HG03064 (cell line): ENCODE results near the gene SRPRB.

ENCODE experiments used
- ATAC-seq: cut with Tn5 transposase; IDR thresholded peaks from one replicate; pipeline ENCODE4 v1.9.1; 2021; ENCODE audit warnings: low read depth; ENCODE audit not compliant: unreplicated experiment

The SRPRB gene

DNA sequence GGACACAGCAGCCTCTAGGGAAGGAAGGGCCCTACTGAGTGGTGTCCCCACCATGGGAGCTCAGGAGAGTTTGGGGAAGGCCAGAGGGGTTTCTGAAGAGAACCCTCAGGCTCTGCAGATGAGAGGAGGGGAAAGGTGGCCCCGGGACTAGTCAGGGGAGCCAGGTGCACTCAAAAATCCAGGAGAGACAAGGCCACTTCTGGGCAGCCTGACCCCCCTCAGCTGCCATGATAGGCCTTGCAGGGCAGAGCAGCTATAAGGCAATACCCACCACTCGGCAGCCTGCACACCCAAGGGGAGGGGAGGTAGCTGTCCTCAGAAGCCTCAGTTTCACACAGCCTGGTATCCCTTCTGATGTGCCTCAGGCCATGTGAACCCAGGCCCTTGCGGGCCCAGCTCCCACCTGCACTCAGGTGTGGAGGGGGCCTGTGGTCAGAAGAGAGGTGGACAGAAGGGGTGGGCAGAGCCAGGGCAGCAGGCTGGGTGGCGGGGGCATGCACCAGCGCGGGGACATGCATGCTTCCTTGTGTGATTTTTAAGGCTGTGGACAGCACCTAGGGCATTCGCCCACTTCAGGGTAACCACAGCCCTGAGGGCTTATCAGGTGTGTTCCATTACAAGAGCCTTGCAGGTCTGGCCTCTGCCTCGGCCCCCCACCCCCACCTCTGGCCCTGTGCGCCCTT, 34.6 kb downstream of the SRPRB start:
- ATAC-seq: no peak

DNA sequence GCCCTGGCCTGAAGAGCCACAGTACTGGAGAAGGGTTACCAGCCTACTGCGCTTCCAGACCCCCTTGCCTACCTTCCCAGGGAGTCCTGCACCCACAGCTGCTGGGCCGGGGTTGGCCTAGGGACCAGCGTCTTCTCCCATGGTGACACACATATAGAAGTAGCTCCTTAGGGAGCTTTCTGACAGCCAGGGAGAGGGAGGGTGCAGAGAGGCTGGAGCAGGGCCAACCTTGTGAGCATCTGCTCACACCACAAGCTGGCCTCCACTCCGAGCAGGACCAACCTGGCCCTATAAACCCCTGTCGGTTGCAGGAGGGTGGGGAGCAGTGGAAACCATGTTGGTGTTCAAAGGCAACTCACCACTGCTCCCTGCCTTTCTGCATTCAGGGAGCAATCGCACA, 35.2 kb downstream of the SRPRB start:
- ATAC-seq: no peak

DNA sequence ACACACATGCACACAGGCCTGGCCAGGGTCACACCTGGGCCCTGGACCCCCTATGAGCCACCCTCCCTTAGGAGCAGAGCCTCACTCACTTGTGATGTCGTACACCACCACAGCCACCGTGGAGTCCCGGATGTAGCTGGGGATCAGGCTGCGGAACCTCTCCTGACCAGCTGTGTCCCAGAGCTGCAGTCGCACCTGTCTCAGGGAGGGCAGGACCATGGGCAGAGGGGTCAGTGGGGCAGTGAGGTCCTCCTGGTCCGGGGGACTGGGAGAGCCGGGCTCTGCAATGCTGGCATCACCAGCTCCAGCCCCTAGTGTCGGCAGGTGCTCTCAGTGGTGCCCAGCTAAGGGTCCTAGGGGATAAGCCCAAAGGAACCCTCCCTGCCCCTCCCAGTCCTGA, 35.6 kb downstream of the SRPRB start:
- no peak for ATAC-seq

DNA sequence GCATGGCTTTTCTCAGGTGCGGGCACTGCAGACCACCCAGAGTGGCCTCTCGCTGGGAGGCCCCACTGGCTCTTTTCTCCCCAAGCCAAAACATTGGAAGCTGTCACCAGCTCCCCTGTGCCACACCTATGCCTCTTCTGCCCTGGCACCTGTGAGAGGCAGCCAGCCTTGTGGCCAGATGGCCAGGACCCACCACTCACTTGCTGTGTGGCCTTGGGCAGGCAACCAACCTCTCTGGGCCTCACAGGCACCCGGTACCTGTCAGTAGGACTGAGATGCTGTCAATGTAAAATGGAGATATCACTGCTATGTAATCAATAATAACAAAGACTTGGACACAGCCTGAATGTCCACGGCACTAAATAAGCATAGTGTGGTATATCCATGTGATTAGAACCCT, 36.5 kb downstream of the SRPRB start:
- no peak for ATAC-seq

DNA sequence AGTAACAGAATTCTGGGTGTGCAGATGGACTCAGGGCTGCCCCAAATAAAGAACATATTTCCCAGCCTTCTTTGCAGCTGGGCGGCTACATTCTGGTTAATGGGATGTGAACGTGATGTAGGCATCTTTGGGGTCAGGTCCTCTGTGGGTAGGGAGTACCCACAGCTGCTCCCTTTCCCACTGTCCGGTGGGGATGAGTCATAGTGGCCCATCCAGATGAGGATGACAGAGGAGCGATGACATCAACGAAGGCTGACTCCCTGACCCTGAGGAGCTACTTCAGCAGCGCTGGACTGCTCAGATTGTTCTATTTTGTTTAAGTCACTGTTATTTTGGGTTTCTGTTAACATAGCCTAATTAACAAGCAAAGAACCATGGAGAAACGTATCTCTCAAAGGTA, 38.0 kb downstream of the SRPRB start:
- ATAC-seq: no peak

DNA sequence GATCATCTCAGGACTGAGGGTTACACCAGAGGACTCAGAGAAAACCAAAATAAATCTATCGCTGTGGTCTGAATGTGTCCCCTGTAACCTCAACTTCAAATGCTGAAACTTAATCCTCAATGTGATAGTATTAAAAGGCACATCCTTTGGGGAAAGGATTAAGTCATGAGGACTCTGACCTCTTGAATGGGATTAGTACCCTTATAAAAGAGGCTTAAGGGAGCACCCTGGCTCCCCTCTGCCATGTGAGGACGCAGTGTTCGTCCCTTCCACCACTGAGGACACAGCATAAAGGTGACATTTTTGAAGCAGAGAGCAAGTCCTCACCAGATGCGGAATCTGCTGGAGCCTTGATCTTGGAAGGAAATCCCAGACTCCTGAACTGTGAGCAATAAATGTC, 39.5 kb downstream of the SRPRB start:
- ATAC-seq: no peak

DNA sequence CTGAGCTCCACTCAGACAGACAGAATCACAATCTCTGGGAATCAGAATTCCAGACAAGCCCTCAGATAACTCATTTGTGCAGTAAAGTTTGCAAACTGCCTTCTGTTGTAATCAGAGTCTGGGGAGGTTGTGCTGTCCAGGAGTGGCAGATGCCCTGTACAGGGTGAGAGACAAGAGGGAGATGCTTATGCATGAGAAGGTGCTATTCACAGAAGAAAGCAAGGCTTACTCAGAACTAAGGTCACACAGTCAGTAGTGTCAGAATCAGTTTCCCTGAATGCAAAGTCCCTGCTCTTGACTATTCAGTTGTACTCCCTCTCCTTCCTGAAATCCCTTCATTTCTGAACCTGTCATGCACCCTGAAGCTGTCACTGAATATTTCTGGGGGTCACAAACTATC, 43.7 kb downstream of the SRPRB start:
- no peak for ATAC-seq

DNA sequence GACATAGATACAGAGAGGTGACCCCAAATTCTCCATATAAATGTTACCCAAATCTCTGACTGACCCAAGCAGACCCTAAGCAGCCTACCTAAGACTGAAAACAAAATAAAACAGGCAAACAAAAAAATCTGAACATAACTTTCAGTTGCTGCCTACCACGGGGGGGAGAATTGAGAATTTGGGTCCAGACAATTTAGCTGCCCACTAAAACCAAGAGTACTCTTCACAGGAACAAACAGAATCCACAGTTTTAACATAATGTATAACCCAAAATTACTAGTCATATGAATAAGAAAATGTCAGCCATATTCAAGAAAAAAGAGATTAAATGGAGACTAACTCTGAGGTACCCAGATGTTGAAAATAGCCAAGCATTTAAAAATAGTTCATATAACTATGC, 44.4 kb downstream of the SRPRB start:
- ATAC-seq: no peak

DNA sequence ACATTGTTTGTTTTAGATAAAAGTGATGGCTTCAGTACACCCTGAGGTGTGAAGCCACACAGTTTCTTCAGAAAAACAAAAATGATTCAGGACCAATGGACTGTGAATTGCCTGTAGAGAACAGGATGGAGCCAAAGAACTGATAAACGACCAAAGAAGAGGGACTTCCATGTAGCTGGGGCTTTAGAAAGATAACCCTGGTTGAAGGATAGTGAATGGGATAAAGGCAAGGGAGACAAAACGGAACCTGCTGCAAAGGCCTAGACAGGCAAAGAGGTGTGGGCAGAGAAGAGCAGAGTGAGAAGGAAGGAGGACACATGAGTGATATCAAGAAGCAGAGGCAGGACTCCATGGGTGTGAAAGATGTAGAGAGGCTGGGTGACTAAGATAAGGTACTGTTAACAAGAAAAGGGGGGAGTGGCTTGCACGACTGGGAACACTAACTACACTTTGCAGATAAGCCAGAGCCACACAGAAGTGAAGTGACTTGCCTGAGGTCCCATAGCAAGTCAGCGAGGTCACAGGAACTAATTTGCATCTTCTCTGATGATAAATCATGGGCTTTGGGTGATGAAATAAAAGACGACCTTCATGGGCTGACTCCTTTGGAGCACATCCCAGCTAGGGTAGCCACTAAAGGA, 45.8 kb downstream of the SRPRB start:
- ATAC-seq: peak; percentile 61

DNA sequence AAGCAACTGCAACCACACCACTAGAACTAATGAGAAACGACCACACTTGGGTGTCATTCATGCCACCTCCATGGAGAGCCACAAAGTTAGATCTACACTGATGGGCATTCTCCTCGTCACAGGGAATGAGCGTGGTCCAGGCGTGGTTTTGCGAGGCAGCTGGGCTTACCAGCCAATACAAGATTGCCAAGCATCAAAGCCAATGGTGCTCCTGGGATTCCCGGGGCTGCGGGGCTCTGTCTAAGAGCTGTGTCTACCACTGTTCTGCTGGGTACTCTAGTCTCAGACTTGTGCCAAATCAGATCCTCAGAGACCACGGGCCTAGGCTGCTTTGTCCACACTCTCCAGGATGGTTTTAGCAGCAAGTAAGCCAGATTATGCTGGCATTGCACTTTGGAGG, 46.3 kb downstream of the SRPRB start:
- no peak for ATAC-seq

DNA sequence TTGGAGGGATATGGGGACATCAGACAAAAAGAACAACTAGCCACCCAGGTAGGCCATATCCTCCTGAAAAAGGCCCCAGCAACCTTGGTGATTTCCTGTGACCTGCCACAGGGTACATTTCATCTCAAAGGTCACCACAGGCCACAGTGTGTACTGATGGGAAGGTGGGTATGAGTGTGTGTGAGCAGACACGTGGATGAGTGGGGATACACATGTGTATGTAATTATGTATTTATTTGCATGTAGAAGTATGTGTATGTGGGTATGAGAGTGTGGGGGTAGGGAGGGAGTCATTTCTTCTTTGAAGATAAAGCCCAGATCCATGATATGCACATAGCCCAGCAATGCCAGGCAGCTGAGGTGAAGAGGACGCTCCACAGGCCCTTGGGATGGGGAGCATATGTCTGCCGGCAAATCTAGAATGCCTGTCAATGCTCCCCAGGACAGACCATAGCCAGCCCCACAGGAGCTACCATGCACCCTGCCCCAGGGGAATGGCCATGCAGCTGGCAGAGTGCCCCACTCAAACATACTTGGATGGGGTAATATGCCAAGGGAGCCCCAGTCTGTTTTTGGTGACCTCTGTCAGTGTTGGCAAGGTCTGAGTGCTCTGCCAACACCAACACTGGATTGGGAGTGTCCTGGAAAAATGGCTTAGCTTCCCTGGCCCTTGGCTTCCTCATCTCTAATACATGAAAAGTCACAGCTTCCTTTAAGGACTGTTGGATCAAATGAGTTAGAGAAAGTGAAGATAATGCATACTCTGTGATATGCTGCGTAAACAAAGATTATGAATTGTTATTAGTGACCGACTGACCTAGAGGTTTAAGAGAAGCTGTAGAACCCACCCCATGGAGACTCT, 47.7 kb downstream of the SRPRB start:
- ATAC-seq: no peak

DNA sequence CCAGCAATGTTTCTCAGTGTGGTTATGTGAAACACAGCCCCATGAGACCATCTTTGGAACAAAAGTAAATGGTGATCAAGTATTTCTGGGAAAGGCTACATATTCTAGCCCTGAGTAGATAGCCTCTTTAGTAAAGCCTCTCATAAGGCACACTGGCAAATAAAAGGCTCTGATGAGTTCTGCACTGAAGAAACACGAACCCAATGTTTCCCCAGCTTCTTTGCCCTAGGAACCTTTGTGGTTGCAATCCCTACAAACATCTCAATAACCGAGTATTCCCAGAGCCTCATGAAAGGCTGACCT, 48.3 kb downstream of the SRPRB start:
- no peak for ATAC-seq

DNA sequence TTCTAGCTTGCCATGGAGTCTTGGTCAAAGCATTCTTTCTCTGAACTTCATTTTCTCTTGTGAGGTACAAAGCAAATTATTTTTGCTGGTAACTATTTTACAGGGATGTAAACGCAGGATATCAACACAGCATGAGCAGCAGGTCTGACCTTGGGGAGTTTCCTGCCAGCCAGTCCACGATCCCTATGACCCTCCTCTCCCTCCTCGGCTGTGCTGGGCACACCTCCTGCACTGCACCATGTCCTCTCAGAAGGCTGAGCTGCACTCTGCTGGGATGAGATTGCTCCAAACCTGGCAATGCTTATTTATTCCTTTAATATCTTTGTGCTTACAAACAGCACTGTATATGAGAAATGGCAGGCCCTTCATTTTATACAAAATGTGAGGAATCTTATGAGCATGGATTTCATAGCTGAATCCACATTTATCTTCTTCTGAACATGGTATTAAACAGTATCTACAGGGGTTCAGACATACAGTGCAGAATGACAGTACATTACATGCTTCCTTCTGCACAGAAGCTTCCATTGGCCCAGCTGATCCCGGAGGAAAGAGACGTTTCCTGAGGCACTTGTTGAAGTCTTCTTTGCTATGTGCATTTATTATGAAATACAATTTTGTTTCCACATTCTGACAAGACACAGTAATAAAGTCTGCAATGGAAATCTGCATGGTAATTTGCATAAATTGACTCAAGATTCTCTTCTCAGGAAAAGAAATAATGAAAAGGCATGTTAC, 48.8 kb downstream of the SRPRB start:
- ATAC-seq: no peak

DNA sequence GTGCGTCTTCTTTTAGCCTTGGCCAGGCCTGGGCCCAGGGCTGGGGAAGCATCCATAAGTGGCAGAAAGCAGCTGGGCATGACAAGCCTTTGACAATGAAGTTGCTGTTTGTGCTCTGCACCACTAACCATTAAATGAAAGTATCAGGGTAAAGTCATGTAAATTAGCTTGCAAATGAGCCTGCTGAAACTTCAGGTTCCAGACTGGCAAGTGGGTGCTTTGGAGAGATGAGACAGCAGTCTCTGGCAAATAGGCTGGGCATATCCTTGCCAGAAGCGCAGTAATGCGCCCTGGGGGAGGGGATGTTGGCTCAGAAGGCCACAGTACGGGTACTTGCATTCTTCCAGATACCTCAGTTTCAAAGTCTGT, 49.4 kb downstream of the SRPRB start:
- no peak for ATAC-seq

DNA sequence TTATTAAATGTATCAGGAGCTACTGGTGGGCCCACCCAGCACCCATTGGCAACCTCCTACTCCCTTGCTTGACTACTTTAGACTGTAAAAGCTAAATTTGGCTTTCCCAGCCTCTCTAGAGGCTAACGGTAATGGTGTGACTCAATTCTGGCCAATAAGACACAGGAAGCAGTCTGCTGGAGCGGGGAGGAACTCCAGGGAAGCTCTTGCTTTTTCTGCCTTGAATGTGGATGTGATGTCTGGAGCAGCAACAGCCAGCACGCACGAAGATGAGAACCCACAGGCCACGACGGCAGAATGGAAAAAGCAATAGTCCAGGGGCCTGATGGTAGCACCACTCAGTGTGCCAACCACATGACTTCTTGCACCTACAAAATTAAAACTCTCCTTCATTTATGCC, 50.2 kb downstream of the SRPRB start:
- no peak for ATAC-seq

DNA sequence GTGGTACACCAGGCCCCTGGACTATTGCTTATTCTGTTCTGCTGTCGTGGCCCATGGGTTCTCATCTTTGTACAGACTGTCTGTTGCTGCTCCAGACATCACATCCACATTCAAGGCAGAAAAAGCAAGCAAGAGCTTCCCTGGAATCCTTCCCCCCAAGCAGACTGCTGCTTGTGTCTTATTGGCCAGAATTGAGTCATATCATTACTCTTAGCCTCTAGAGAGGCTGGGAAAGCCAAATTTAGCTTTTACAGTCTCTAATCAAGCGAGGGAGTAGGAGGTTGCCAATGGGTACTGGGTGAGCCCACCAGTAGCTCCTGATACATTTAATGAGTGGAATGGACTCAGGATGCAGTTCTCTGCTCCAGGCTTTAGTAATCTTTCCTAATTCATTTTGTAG, 50.7 kb downstream of the SRPRB start:
- ATAC-seq: no peak

DNA sequence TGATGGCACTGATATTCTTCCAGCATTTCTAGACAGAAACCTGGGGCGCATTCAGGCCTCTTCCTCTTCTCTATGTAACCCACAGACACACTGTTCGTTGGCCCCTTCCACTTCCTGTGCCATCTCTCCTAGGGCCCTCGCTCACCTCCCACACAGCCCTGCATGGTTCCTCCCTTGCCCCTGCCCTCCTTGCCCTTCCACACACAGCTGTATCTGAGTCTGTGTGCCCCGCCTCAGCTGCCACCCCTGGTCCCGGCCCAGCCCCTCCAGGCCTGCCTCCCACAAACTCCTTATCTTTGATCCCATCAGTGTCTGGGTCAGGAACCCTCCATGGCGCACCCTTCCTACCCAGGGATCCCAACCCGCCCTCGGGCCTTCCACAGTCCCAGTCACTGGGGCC, 52.2 kb downstream of the SRPRB start:
- ATAC-seq: no peak

DNA sequence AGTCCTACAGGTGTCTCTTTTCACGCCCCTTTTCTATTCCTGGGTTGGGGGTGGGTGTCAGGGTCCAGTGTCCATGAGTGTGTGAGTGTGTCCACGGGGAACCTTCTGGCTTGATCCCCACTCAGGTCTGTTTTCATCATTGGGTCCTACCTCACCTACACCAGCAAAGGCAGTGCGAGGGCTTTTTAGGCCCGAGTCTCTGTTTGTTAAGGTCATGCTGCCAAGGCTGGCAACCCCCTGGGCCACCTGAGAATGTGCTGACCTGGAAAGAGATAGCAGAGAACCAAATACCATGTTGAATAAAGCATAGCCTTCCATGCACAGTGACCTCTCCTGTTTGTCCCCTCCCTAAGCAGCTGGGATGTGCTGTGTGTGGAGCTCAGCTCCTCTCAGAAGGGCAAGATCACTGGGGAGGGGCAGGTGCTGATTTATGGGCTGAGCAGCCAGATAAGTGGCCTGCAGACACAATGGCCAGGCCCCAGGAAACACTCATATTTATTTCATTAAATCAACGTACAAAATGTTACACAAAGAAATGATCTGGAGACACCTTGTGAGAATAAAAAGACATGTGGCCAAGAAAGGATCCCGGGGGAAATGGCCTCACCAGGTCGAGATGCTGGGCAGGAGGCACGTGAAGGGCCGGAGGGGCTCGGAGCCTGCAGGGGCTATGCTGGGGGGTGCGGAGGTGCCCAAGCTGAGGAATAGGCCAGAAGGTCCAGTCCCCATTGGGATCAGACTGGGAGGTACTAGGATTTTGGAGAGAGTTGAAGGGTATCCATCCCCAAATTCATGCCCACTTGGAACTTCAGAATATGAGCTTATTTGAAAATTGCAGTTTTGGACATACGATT, 54.0 kb downstream of the SRPRB start:
- ATAC-seq: no peak

DNA sequence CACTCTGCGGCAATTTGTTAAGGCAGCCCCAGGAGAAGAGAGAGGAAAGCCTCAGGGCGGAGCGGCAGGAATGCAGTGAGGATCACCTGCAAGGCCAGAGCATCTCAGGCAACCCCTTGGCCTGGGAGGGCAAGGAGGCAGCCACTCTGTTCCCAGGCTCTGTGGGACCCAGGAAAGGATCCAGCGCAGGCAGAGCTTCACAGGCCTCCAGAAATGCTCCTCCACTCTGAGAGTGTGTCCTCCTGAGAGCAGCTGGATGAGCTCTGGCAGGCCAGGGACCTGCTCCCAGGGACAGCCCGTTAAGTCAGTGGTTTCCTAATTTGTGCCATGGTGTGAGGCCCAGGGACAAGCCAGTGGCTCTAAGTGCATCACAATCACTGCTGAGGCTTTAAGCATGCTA, 54.9 kb downstream of the SRPRB start:
- ATAC-seq: no peak

DNA sequence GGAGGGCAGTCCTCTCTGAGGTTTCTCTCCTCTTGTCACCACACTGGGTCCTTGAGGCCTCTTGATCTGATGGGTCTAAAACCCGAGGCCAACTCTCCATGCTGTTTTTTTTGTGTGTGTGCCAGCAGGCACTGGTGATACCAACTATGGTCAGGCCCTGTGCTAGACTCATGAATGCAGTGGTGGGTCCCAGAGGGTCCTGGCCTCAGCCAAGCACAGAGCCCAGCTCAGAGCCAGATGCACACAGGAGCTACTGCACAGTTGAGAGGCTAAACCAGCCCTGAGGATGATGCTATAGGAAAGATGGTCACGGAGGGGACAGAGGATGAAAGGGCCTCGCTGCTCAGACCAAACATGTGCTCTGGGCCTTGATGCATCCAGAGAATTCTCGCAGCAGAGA, 56.5 kb downstream of the SRPRB start:
- ATAC-seq: no peak
